Stimulated activated CD4-positive, alpha-beta T cell treated with anti-CD3 and anti-CD28 coated beads, Interleukin-4, amount 100 ng/mL, for 1 hour (primary cell): ENCODE results near the gene MDH1.

Experiments
- DNase-seq: peaks from one replicate; pipeline ENCODE4 v3.0.0-alpha.2; 2020

MDH1 gene

DNA sequence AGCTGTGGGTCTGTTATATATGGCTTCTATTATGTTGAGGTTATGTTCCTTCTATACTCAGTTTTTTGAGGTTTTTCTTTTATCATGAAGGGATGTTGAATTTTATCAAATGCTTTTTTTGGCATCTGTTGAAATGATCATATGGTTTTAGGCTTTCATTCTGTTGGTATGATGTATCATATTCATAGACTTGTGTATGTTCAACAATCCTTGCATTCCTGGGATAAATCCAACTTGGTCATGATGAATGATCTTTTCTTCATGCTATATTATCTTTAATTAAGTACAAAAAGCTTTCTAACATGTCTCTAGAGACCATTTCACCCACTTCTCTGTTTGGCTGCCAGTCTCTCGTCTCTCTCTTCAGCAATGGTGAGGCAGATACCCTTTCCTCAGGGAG, 54.2 kb downstream of the MDH1 start:
- DNase-seq = no peak

GRCh38 chr2:63643486-63643885, 54.7 kb downstream of the MDH1 start:
- no peak for DNase-seq

DNA sequence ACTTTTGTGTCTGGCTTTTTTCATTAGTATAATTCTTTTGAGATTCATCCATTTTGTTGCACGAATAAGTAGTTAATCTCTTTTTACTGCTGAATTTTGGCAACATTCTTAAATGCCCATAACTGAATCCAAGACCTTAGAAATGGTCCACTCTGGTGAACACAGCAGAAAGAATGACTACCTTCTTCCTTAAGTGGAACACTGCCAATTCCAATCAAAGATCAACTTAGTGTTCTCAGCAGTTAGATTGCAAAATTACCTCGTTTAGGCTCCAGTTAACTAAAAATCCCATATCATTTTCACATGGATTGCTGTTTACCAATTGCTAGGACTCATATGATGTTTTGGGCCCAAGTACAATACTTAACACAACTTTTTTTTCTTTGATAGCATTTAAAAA, 59.9 kb downstream of the MDH1 start:
- no peak for DNase-seq

GRCh38 chr2:63649829-63650228, 61.1 kb downstream of the MDH1 start:
- no peak for DNase-seq

DNA sequence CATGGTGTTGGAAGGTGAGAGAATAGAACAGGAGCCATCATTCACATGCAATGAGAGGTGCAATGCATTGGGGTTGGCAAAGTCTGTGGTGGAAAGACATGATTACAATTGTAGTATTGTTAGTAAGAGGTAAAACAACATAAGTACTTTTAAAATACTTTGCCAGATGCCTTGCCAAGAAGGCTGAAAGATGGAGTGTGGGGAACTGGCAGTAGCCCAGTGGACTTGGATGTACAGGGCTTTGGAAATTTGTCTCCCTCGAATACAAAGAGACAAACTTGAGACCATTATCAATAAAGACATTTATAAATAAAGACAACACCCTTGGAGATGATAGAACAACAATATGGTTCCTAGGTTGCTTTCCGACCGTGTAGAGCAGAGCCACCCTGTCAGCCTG, 62.0 kb downstream of the MDH1 start:
- no peak for DNase-seq

DNA sequence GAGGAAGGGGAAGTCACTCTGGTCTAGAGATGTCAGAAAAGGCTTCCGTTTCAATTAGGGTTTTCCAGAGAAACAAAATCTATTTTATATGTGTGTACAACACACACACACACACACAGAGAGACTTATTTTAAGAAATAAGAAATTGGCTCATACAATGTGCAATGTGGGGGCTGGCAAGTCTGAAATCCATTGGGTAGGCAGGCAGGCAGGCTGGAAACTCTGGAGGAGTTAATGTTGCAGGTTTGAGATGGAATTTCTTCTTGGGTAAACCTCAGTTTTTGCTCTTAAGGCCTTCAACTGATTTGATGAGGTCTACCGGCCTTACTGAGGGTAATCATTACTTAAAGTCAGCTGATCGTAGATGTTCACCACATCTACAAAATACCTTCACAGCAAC, 62.6 kb downstream of the MDH1 start:
- DNase-seq = no peak

GRCh38 chr2:63651861-63652651, 63.3 kb downstream of the MDH1 start:
- DNase-seq = no peak

- DNase-seq = no peak
Measured at GRCh38 chr2:63652652-63652985, 63.9 kb downstream of the MDH1 start.

DNA sequence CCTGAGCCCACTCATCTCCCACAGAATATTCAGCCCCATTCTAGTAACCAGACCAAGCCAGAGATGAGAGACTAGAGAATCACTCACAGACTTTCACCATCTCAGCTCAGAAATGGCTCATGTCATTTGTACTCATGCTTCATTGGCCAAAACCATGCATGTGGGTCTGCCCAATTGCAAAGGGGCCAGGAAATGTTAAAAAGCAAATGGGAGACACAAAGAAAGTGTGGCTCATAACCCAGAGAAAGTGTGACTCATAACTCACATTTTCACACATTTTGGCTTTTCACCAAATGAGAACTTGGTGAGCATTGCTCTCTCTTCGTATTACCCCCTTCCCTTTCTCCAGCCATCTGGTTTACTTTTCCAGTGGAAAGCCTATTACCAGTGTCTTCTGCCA, 66.2 kb downstream of the MDH1 start:
- no peak for DNase-seq
